NCI-H82 treated with DMSO at 0.1 percent for 48 hours (cell line): ENCODE results near the gene DHCR24.
A peak's percentile ranks its signal among the peaks of the same experiment; 100 is the strongest.
"Not testable (repeated sequence)": the region's sequence is repeated elsewhere in the genome, so short reads cannot be mapped to it uniquely, and the experiment has no call there.

ENCODE experiments used
- DNase-seq: peaks from one replicate; lab custom pipeline; 2025; ENCODE audit not compliant: unreplicated experiment; lab: John Stamatoyannopoulos, UW

Gene DHCR24

GRCh38 chr1:54888080-54888733 lies 1.2 kb upstream of the DHCR24 start:
- no peak for DNase-seq

- no peak for DNase-seq
These were observed 673 bp upstream of the DHCR24 start for GRCh38 chr1:54887665-54888071.

GRCh38 chr1:54885807-54886723 lies 930 bp downstream of the DHCR24 start:
- DNase-seq: peak; percentile 36

GRCh38 chr1:54885237-54885679 lies 1.7 kb downstream of the DHCR24 start:
- DNase-seq: no peak

- DNase-seq: peak; percentile 96
These were observed 2.2 kb downstream of the DHCR24 start for GRCh38 chr1:54884768-54885167.

GRCh38 chr1:54884135-54884586 lies 2.8 kb downstream of the DHCR24 start:
- no peak for DNase-seq

GRCh38 chr1:54883349-54884102 lies 3.5 kb downstream of the DHCR24 start:
- no peak for DNase-seq

- no peak for DNase-seq
These were observed 4.5 kb downstream of the DHCR24 start for GRCh38 chr1:54882519-54882918.

- DNase-seq: not testable (repeated sequence)
These were observed 5.4 kb downstream of the DHCR24 start for GRCh38 chr1:54881604-54882003.

- DNase-seq: no peak
These were observed 7.1 kb downstream of the DHCR24 start for GRCh38 chr1:54879872-54880271.

- no peak for DNase-seq
These were observed 10.2 kb downstream of the DHCR24 start for GRCh38 chr1:54876814-54877213.

- DNase-seq: no peak
These were observed 12.0 kb downstream of the DHCR24 start for GRCh38 chr1:54875000-54875399.

- no peak for DNase-seq
These were observed 12.7 kb downstream of the DHCR24 start for GRCh38 chr1:54874079-54874830.

GRCh38 chr1:54872036-54872331 lies 15.0 kb downstream of the DHCR24 start:
- DNase-seq: no peak

- no peak for DNase-seq
These were observed 15.5 kb downstream of the DHCR24 start for GRCh38 chr1:54871275-54872035.

GRCh38 chr1:54870869-54871268 lies 16.1 kb downstream of the DHCR24 start:
- no peak for DNase-seq

- no peak for DNase-seq
These were observed 17.7 kb downstream of the DHCR24 start for GRCh38 chr1:54869173-54869851.

GRCh38 chr1:54867717-54868057 lies 19.3 kb downstream of the DHCR24 start:
- no peak for DNase-seq

- no peak for DNase-seq
These were observed 19.9 kb downstream of the DHCR24 start for GRCh38 chr1:54866801-54867716.
